Measurements from ENCODE around the gene EDRF1.
"Not testable (repeated sequence)": the region's sequence is repeated elsewhere in the genome, so short reads cannot be mapped to it uniquely, and the experiment has no call there.

EDRF1 gene, protein sequence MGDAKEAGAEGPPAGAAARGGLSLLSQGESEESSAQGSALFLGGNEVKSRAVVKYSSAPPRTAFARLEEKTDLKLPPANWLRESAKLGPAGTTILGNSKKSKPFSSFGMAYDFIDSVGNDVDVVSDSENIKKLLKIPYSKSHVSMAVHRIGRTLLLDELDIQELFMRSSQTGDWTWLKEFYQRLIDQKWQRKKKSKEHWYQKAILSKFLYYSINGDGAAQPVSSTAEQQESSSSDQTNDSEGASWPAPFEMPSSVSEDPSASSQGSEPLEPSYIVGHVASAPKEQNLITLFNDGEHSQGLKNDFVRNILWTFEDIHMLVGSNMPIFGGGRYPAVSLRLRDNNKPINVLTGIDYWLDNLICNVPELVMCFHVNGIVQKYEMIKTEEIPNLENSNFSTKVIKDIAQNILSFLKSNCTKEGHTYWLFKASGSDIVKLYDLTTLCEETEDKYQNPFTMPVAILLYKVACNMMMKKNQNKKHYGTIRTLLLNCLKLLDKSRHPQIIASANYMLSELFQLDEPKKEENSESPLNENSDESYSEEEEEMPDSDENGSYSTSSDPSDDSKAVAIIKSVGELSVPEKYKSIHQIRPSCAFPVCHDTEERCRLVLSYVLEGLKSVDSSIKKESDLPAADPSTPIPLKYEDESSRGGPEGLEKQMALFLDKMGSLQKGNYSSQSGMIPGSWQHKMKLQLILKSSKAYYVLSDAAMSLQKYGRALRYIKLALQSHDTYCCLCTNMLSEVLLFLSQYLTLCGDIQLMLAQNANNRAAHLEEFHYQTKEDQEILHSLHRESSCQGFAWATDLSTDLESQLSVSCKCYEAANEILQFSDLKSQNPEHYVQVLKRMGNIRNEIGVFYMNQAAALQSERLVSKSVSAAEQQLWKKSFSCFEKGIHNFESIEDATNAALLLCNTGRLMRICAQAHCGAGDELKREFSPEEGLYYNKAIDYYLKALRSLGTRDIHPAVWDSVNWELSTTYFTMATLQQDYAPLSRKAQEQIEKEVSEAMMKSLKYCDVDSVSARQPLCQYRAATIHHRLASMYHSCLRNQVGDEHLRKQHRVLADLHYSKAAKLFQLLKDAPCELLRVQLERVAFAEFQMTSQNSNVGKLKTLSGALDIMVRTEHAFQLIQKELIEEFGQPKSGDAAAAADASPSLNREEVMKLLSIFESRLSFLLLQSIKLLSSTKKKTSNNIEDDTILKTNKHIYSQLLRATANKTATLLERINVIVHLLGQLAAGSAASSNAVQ

DNA sequence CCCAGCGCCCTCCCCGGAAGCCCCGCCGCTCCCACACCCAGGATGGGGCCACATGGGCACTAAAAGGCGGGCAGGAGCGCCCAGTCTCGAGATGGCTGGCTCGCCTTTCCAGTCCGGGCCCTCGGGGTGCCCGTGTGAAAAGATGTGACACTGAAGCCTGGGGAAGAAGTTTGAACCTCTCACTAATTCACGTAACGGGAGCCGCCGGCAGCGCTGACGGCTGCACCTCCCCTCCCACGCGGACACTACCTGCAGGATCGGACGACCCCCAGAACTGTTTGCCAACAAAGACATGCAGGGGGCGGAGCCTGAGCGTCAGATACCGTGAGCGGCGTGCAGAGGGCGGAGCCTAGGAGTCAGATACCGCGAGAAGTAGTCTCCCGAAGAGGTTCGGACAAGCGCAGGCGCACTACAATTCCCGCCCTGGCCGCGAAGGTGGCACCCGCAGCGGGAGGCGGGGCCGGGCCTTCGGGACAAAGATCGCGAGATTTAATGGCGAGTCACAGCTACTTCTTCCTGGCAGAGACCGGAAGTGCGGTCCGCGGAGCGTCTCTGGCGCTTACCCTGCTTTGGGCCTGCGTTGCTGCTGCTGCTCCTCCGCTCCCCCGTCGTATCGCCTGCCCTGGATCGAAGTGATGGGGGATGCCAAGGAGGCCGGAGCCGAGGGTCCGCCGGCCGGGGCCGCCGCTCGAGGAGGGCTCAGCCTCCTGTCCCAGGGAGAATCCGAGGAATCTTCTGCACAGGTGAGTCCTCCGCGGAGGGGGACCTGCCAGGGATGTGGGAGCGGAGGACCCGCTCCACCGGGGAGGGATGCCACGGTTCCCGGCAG lies at the start of gene EDRF1:
TSS of gene EDRF1 (plus strand) at position 537 of the 829 bp plus-strand sequence. CDS start at position 636, 99 bp downstream.
- peak; percentile 99 for FAIRE-seq
- DNase-seq (ENCODE audit: extremely low spot score, insufficient read length, low read depth): peak; percentile 88

DNA sequence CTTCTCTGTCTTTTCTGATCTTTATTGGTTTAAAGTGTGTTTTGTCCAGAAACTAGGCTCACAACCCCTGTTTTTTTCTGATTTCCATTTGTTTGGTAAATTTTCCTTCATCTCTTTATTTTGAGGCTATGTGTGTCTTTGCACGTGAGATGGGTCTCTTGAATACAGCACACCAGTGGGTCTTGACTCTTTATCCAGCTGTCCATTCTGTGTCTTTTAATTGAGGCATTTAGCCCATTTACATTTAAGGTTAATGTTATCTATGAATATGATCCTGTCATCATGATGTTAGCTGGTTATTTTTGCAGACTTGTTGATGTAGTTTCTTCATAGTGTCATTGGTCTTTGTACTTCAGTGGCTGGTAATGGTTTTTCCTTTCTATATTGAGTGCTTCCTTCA lies 46.6 kb upstream of the EDRF1 start:
- DNase-seq (ENCODE audit: extremely low spot score, insufficient read length, low read depth) (no peak), FAIRE-seq (no peak)

DNA sequence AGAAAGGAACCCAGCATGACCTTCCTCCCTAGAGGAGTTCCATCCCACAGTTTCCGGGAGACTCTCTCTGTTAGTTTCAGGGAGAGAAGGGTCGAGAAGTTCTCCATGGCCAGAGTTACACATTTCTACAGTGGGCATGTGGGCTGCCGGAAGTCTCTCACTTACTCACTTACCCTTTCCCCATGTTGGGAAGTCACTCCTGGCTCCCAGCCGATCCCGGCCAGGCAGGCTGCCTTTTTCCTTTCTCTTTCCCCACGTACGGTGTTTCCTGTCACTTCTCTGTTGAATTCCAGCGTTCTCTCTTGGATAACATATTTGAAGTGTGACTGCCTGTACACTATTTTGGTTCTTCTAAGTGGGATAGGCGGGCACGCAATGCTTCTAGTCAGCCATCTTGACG lies 40.1 kb upstream of the EDRF1 start:
- no peak for FAIRE-seq

GRCh38 chr10:125683063-125683462 lies 36.4 kb upstream of the EDRF1 start, which contains the start of gene TEX36:
Gene TEX36 (minus strand): TSS chr10:125683163. CDS start chr10:125682989, 174 bp downstream.
- no peak for DNase-seq (ENCODE audit: extremely low spot score, insufficient read length, low read depth)
- FAIRE-seq: no peak

More for the DNA sequence above, 40.1 kb upstream of the EDRF1 start:
- DNase-seq (ENCODE audit: extremely low spot score, insufficient read length, low read depth): no peak

DNA sequence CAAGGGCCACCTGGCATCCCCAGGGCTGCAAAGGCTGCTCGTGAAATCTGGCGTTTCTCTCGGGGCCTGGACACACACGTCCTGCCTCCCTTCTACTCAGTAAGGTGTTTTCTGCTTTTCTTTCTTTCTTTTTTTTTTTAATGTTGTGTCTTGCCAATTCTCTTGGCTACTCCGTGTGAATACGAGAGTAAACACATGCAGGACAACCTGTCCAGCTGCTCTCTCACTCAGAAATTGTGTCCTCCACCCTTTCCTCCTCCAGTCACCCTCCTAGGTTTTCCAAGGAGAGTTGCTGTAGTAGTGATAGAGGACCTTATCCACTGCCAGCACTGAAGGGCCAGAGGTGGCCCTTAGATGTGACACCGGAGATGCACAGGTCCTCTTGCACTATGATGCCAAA lies 35.7 kb upstream of the EDRF1 start:
- DNase-seq (ENCODE audit: extremely low spot score, insufficient read length, low read depth): no peak
- FAIRE-seq: no peak

GRCh38 chr10:125684581-125684980 lies 34.9 kb upstream of the EDRF1 start:
- no peak for FAIRE-seq
- no peak for DNase-seq (ENCODE audit: extremely low spot score, insufficient read length, low read depth)

DNA sequence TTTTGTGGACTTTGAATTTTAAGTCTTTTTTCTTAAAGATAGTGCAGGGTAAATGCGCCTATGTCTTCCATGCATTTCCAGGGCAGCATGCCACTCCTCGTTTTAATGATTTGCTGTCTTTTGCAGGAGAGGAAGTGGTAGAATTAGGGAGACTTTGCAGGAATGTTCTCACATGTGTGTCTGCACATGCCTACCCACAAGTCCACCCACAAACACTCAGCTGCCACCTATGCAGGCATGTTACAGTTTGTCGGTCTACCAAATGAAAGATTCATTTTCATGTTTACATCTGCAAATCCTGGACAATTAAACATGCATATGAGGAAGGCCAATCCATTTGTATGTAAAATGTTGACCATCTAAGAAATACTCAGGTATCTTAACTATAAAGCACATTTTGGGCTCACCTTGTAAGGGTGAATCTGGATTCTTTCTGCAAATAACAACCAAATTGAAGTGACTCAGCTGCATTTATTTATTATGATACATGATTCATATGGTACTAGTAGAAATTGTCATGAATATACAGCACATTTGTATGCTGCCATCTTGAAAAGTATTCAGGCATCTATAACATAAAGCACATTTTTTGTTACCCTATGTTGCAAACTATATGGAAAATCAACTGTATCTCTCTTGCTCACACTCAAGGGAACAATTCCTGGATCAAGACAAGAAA lies 31.9 kb upstream of the EDRF1 start:
- no peak for FAIRE-seq
- DNase-seq (ENCODE audit: extremely low spot score, insufficient read length, low read depth): no peak

DNA sequence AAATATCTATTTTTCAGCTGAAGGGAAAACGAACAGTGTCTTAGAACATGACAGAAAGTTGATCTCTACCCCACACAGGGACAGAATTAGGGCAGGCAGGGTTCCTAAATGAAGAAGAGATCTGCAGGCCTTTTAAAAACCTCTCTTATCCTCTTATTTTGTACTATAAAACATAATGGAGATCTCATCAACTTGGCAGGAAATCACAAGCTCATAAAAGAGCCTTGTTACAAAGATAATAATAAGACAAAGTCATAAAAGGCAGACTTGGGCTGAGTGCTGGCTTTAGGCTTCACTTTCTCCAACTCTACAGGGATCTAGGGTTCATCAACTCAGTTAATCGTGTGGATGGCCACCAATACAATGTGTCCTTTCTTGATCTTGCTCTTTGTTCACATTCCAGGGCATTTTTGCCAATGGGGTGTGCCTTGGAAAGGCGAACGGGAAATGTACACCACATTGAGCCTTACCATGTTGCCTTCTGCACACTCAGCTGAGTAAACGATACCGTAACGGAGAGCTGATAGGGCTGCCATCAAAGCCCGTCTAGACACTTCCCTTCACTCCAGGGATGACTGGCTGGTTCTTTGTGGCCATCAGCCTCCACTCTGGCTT lies 29.4 kb upstream of the EDRF1 start:
- DNase-seq (ENCODE audit: extremely low spot score, insufficient read length, low read depth) (no peak), FAIRE-seq (no peak)

DNA sequence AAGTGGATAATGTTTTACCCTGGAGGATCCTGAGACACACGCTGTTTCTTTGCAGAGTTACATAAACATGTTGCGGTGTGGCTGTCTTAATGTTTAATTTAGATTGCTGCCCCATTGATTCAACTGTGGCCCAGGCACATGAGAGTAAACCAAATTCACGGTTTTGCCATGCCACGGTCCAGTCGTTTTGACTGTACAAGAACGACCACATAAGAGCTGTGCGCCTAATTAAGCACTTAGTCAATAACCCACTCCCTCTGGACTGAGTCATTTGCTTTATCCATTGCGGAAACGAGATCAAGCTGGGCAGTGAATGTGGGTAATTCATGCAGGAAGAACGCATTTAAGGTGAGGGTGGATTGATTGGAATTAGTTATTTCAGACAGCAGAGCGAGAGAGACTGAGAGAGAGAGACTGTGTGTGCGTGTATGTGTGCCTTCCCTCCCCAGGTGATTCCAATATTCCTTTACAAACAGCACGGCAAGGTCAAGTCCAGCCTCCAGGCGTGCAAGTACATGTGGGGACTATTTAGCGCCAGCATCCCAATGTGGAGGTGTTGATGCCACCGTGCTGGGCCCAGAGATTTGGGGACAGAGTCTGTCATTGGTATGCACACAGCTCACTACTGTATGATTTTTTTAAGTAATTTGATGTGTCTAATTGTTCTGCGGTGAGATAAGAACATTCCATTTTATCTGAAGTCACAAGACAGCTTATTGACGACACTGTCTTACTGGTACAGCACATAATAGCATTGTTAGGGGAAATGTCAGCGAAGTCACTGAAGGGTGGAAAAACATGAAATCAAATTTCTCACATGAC lies 28.1 kb upstream of the EDRF1 start:
- FAIRE-seq (no peak), DNase-seq (ENCODE audit: extremely low spot score, insufficient read length, low read depth) (no peak)

DNA sequence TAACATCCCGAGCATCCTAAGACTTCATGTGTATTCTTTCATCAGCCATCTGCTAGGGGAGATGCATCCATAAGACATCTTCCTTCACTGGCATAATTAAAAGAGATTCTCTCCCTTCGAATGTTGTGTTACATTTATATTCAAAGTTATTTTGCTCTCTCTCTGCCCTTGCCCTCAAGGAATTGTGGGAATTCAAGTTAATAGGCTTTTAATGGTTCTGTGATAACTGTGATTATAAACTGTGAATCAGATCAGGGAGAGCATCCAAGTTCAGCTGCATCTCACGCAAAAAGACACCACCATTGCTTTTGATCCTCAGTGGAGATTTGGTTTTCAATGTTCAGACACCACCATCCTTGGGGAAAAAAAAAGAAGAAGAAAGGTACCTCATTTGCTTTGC lies 27.3 kb upstream of the EDRF1 start:
- FAIRE-seq: no peak
- DNase-seq (ENCODE audit: extremely low spot score, insufficient read length, low read depth): no peak

DNA sequence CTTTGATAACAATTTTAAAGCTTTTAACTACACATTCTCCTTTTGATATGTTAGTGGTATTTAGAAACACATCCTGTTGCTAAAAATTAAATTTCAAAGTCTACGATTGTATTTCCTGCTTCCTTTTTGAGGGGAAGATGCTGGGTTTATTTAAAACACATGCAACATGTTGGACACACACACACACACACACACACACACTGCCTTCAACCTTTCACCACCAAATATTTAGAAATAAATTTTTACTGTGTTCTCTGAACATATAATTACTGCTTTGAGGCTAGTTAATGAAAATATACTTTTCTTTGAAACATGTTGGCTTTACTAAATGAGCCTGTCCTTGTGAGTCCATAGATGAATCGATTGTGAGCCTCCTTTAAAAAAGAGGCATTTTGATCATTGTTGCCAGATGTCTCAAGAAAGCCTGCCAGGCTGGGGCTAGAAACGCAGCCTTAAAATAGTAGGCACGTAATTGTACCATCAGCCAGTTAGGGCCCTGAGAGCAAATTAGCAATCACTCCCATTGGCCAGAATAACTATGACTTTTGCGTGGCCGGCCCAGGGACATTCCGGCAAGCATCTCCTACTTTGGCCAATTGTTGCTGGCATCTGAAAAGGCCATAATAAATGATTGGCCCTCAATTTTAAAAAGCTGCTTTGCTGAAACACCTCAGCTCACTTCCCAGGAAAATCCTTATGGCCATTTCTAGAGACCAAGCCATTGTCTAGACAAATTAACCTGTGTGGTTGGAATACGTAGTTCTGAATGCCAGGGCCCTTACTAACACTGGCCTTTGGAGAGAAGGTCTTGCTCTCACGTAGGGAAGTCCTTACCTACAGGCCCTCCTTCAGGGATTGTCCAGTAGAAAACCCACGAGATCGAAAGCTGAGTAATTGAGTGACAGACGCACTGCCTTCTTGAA lies 26.6 kb upstream of the EDRF1 start:
- FAIRE-seq (no peak), DNase-seq (ENCODE audit: extremely low spot score, insufficient read length, low read depth) (no peak)

- FAIRE-seq: no peak
- no peak for DNase-seq (ENCODE audit: extremely low spot score, insufficient read length, low read depth)
These were observed 26.0 kb upstream of the EDRF1 start for GRCh38 chr10:125693524-125693847.

DNA sequence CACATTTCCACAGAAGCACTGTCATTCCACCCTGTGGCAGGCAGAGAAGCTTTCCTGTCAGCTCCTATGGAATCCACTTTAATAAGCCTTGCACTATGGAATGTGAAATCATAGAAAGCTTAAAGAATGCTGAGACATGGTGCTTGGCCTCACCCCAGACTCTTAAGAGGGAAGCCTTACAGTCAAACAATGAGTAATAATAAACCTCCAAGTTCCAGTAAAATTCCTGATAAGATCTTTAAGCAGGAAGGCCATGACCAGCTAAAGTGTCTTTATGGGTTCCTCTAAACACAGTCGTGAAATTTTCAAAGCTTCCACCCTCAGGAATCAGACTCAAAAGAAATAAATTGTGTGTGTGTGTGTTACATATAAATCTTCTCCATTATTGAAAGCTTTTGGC lies 24.6 kb upstream of the EDRF1 start:
- DNase-seq (ENCODE audit: extremely low spot score, insufficient read length, low read depth) (no peak), FAIRE-seq (no peak)

DNA sequence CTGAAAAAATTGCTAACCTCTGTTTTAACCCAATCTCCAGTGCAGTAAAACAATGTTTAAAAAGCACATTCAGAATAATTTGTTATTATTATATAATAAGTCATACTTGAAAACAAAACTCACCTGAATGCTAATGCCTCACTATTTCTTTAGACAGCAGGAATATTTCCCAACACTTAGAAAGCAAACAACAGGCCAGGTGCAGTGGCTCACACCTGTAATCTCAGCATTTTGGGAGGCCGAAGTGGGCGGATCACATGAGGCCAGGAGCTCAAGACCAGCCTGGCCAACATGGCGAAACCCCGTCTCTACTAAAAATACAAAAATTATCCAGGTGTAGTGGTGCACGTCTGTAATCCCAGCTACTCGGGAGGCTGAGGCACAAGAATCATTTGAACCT lies 22.6 kb upstream of the EDRF1 start:
- DNase-seq (ENCODE audit: extremely low spot score, insufficient read length, low read depth): not testable (repeated sequence)

GRCh38 chr10:125698481-125698998 lies 21.0 kb upstream of the EDRF1 start:
- DNase-seq (ENCODE audit: extremely low spot score, insufficient read length, low read depth) (no peak), FAIRE-seq (no peak)

More for the DNA sequence above, 22.6 kb upstream of the EDRF1 start:
- FAIRE-seq: not testable (repeated sequence)

- FAIRE-seq (peak; percentile 38), DNase-seq (ENCODE audit: extremely low spot score, insufficient read length, low read depth) (no peak)
These were observed 19.9 kb upstream of the EDRF1 start for GRCh38 chr10:125699562-125700143.

Measured in GM18507 (cell line).